GM10248 (cell line): ENCODE results near the gene ACTN4.

Experiments
- CTCF ChIA-PET: fragments of 300-600 bp; sonication (Branson Sonifier 250); formaldehyde crosslinking; extraction: SDS; loops from one replicate; lab custom pipeline; 2021; ENCODE audit warnings: antibody characterized with exemption; lab: Yijun Ruan, JAX
- POLR2A ChIA-PET: fragments of 350-650 bp; sonication (Branson Sonifier 250); formaldehyde crosslinking; extraction: SDS; loops from one replicate; lab custom pipeline; 2020; ENCODE audit warnings: antibody characterized with exemption; lab: Yijun Ruan, JAX
- DNase-seq: peaks from one replicate; pipeline ENCODE4 v3.0.0; 2012; ENCODE audit errors: extremely low spot score
- CTCF ChIP-seq: IDR thresholded peaks from 2 replicates; pipeline ENCODE4 v1.5.1; 2012; ENCODE audit warnings: mild to moderate bottlenecking, low read depth; ENCODE audit errors: extremely low read depth, missing control alignments, control extremely low read depth

The ACTN4 gene

GRCh38 chr19:38647966-38648768 lies 718 bp downstream of the ACTN4 start:
- no peak for TF ChIP-seq CTCF
- ChIA-PET CTCF (interaction anchor here (0.7 to 8.0 kb wide), 9 partner anchors 10 to 282 kb away, joined by 3 to 86 read pairs (median 5); partner anchors contain the start of genes MRPS12 and SARS2), POLR2A (interaction anchor here (1.0 to 1.3 kb wide), 3 partner anchors 30 to 201 kb away, joined by 3 to 4 read pairs (median 3); partner anchors contain the start of genes EIF3K and HNRNPL)
- DNase-seq: no peak

- TF ChIP-seq CTCF: no peak
- ChIA-PET CTCF (interaction anchor here (1.1 to 8.0 kb wide), 2 partner anchors 14 to 281 kb away, joined by 5 to 86 read pairs; partner anchors contain the start of genes MRPS12 and SARS2), POLR2A (no interaction called here)
- DNase-seq: no peak
Measured at GRCh38 chr19:38648769-38649304, 1.4 kb downstream of the ACTN4 start.

DNA sequence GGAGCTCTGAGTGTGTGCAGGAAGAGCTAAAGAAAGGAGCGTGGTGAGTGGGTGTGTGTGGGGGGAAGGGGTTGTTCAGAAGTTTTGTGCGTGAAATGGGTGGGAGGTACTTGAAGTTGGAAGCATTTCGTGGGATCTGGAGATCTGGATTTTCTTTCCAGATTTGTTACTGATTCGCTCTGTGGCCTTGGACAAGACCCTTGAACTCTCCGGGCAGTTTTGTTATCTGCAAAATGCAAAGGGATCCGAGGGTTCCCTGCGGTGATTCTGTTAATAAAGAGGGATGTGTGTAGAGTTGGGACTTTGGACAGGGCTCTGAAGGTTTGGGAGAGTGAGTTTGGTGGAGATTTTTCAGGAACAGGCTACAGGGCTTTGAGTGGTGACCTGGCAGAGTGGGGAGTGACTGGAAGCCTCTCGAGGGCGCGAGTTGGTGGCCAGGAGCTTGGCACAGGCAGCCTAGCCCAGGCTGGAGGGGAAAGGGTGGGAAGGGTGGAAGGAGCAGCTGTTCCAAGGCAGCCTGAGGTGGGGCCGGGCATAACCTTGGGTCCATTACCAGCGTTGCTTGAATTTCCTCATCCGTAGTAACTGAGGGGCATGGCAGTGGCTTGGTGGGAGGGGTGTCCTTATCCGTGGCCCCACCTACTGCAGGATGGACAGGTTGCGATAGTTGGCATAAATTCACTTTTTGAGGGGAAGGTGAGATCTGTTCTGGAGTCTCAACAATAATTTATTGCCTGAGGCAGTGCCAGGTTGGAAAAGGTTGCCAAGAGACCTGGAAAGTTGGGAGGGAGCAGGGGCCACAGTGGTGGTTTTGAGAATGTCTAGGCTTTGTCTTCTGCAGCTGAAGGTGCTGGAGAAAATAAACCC lies 2.1 kb downstream of the ACTN4 start:
- DNase-seq: no peak
- ChIA-PET CTCF (interaction anchor here (0.8 to 8.0 kb wide), 3 partner anchors 14 to 281 kb away, joined by 3 to 86 read pairs (median 5); partner anchors contain the start of genes MRPS12 and SARS2), POLR2A (no interaction called here)
- TF ChIP-seq CTCF: no peak

GRCh38 chr19:38650172-38650775 lies 2.8 kb downstream of the ACTN4 start:
- CTCF ChIA-PET: interaction anchor here (0.8 to 8.0 kb wide), 2 partner anchors 15 to 20 kb away, joined by 3 to 86 read pairs; no protein-coding TSS in a partner anchor
- POLR2A ChIA-PET: no interaction called here
- no peak for TF ChIP-seq CTCF
- DNase-seq: no peak

- ChIA-PET POLR2A (no interaction called here), CTCF (interaction anchor here (1.3 kb wide), 1 partner anchor 23 kb away, joined by 3 read pairs; no protein-coding TSS in a partner anchor)
- no peak for TF ChIP-seq CTCF
- DNase-seq: no peak
Measured at GRCh38 chr19:38650911-38651584, 3.6 kb downstream of the ACTN4 start.
